Naive thymus-derived CD8-positive, alpha-beta T cell (primary cell): ENCODE data around the gene CTDP1. TPM values are rescaled to one million over a fixed set of nuclear protein-coding genes. Genes with fewer than 3 reads are reported as not detected.

Experiments used
- ATAC-seq, 2 donors: fragments of 150-1000 bp; cut with Tn5 transposase in 1 of 2; sonication (Bioruptor Pico), chemical (Tn5 transposase) in 1 of 2; 1 replicate in 1 of 2; 2 replicates in 1 of 2; pipeline ENCODE4 v1.10.0; 2021; ENCODE audit warnings: mild to moderate bottlenecking in 2 of 2, moderate library complexity in 2 of 2
- POLR2A ChIA-PET: fragments of 350-600 bp; sonication (Branson Sonifier 250); formaldehyde crosslinking; loops from one replicate; lab custom pipeline; 2021; ENCODE audit warnings: antibody characterized with exemption; lab: Charles Lee
- DNase-seq, 10 donors: peaks; one replicate each; pipeline versions ENCODE4 v3.0.0 to v3.0.0-alpha.2; 2020 to 2022
- H3K27ac Mint-ChIP-seq, 10 donors: one replicate each; pipeline ENCODE4 v1.8.0; 2020 to 2022; ENCODE audit warnings: mild to moderate bottlenecking in 10 of 10, mixed read lengths in 10 of 10, moderate library complexity in 4 of 10, inconsistent platforms in 1 of 10
- H3K27me3 Mint-ChIP-seq, 5 donors: one replicate each; pipeline ENCODE4 v1.8.0; 2021 to 2022; ENCODE audit warnings: mixed read lengths in 5 of 5
- H3K36me3 Mint-ChIP-seq, 3 donors: one replicate each; pipeline ENCODE4 v1.8.0; 2020 to 2022; ENCODE audit warnings: mixed read lengths in 3 of 3, mild to moderate bottlenecking in 2 of 3, inconsistent platforms in 1 of 3
- H3K4me1 Mint-ChIP-seq, 4 donors: one replicate each; pipeline ENCODE4 v1.8.0; 2021 to 2022; ENCODE audit warnings: mixed read lengths in 4 of 4
- H3K4me3 Mint-ChIP-seq, 10 donors: one replicate each; pipeline ENCODE4 v1.8.0; 2020 to 2022; ENCODE audit warnings: mild to moderate bottlenecking in 10 of 10, mixed read lengths in 10 of 10, moderate library complexity in 6 of 10, inconsistent platforms in 1 of 10
- H3K9me3 Mint-ChIP-seq, 9 donors: one replicate each; pipeline ENCODE4 v1.8.0; 2020 to 2022; ENCODE audit warnings: mixed read lengths in 9 of 9, mild to moderate bottlenecking in 3 of 9, inconsistent platforms in 1 of 9, moderate library complexity in 1 of 9
- polyA plus RNA-seq, 3 donors: library from polyadenylated mRNA; unstranded; fragments of 300-500 nt; fragmentation: Illumina TruSeq; gene quantifications; one replicate each; pipeline ENCODE4 v1.2.3, GENCODE V29; 2021
- total RNA-seq, 8 experiments: library from RNA in 2 of 8; stranded (reverse) in 2 of 8; gene quantifications; one replicate each; pipeline ENCODE4 v1.2.3 and lab custom pipeline; 2021 to 2026

Gene CTDP1
- total and polyA plus RNA-seq, 5 experiments from 2014 or later: 7.9 to 46.2 (median 31.1) TPM

DNA sequence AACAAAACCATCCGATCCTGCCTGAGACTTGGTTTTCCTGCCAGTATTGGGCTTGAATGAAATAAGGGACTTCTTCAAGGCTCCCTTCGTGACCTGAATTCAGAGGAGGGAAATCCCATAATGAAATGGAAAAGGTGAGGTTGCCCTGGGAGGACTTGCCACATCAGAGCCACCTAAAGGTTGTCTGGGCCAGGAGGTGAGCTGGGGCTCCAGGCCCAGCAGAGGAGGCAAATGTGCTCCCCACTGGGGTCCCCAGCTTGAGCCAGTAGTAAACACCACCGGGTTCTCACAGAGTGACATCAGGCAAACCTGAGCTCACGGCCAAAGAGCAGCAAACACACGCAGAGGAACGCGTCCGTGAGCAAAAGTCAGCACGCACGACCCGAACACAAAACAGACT is 28.6 kb upstream of the CTDP1 start:
- H3K9me3 Mint-ChIP-seq: peaks cover 0 to 6% (median 4%) of the 10 kb centered on the region in 9 donors
- POLR2A ChIA-PET: no interaction called here

DNA sequence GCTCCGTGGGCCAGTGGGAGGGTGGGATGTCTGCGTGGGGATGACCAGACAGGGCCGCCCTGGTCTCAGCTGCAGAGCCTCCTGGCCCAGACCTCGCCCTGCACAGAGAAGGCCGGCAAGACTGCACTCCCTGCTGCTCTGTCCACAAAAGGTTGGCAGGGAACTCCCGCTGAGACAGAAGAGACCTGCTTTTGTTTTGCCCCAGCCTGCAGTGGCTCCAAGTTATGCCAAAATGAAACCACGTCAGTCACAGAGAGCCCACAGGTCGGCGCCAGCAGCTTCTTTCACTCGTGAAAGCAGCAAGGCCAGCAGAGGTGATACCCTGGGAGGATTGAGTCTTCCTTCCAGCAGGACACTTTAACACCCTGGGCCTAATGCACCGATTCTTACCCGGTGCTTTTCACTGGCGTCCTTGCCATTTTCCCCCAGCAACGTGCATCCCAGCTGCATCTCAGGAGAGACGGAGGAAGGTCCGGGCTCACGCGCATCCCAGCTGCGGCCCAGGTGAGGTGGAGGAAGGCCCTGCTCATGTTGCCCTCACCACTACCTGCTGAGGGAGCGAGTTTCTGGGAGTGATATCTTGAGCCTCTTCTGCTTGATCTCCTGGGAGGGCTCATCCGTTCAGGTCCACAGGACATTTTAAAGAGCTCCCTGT is 22.1 kb upstream of the CTDP1 start:
- Mint-ChIP-seq H3K27me3 (peaks cover 0 to 11% (median 2%) of the 10 kb centered on the region in 5 donors), H3K36me3 (peaks cover 0 to 8% (median 4%) of the 10 kb centered on the region in 3 donors), H3K4me1 (no peaks in the 10 kb centered on the region), H3K4me3 (no peak overlapping the region), H3K9me3 (peaks cover 0 to 13% (median 5%) of the 10 kb centered on the region in 9 donors), H3K27ac (no peak overlapping the region)
- POLR2A ChIA-PET: no interaction called here
- DNase-seq (no peak), ATAC-seq (no peak)

More for the DNA sequence above, 28.6 kb upstream of the CTDP1 start:
- no peak for ATAC-seq
- H3K36me3 Mint-ChIP-seq: peaks cover 0 to 7% (median 4%) of the 10 kb centered on the region in 3 donors
- peak overlapping the region in 1 of 10 donors; percentile 76 for H3K27ac Mint-ChIP-seq
- H3K4me1 Mint-ChIP-seq: peaks cover 0 to 3% (median 0%) of the 10 kb centered on the region in 4 donors
- H3K4me3 Mint-ChIP-seq: no peak overlapping the region
- H3K27me3 Mint-ChIP-seq: peaks cover 0 to 10% (median 4%) of the 10 kb centered on the region in 5 donors
- no peak for DNase-seq

DNA sequence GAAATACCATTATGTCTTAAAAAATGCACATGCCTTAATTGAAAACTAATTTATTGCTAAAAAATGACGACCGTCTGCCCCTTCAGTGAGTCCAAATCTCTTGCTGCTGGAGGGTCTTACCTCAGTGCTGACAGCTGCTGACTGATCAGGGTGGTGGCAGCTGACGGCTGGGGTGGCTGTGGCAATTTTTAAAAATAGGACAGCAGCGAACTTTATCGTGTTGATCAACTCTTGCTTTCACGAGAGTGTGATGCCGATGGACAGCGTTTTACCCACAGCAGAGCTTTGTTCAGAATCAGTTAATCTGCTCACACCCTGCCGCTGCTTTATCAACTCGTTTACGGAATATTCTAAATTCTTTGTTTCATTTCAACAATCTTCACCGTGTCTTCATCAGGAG is 21.2 kb upstream of the CTDP1 start:
- H3K4me1 Mint-ChIP-seq: no peaks in the 10 kb centered on the region
- POLR2A ChIA-PET: no interaction called here
- ATAC-seq (no peak), DNase-seq (no peak)
- H3K27ac Mint-ChIP-seq: no peak overlapping the region
- H3K9me3 Mint-ChIP-seq: peaks cover 0 to 13% (median 5%) of the 10 kb centered on the region in 9 donors
- H3K27me3 Mint-ChIP-seq: peaks cover 0 to 9% (median 2%) of the 10 kb centered on the region in 5 donors
- no peak overlapping the region for H3K4me3 Mint-ChIP-seq
- peaks cover 0 to 8% (median 4%) of the 10 kb centered on the region in 3 donors for H3K36me3 Mint-ChIP-seq

DNA sequence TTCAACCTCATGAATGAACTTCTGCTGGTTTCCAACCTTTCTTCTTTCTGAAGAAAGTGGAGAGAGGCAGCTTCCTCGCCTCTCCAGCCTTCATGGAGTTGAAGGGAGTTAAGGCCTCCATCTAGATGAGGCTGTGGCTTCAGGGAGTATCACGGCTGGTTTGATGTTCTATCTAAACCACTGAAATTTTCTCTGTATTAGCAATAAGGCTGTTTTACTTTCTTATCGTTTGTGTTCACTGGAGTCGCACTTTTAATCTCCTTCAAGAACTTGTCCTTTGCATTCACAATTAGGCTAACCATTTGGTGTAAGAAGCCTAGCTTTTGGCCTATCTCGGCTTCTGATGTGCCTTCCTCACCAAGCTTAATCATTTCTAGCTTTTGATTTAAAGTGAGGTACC is 19.9 kb upstream of the CTDP1 start:
- no peak for ATAC-seq
- POLR2A ChIA-PET: no interaction called here
- peaks cover 0 to 8% (median 4%) of the 10 kb centered on the region in 3 donors for H3K36me3 Mint-ChIP-seq
- H3K27me3 Mint-ChIP-seq: peaks cover 0 to 17% (median 3%) of the 10 kb centered on the region in 5 donors
- no peak overlapping the region for H3K27ac Mint-ChIP-seq
- DNase-seq: no peak
- H3K9me3 Mint-ChIP-seq: peaks cover 0 to 13% (median 5%) of the 10 kb centered on the region in 9 donors
- H3K4me3 Mint-ChIP-seq: no peak overlapping the region
- no peaks in the 10 kb centered on the region for H3K4me1 Mint-ChIP-seq

DNA sequence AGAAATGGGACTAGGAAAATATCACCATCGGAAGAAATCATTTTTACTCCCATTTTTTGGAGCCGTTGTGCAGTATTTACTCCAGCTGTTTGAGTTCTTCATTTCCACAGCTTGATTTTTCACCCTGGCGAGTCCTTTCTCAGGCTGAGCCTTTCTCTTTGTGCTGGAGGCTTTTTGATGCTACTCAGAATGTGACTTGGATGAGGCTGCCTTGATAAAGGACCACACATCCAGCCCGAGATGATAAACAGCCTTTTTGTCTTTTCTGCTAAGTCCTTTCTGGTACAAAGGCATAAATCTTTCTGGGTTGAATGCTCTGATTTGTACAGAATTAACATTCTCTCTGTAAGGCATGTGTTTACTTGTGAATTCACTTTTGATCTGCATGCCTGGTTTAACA is 17.6 kb upstream of the CTDP1 start:
- POLR2A ChIA-PET: no interaction called here
- Mint-ChIP-seq H3K4me1 (no peaks in the 10 kb centered on the region), H3K27ac (no peak overlapping the region), H3K27me3 (peaks cover 0 to 17% (median 4%) of the 10 kb centered on the region in 5 donors), H3K9me3 (no peaks in the 10 kb centered on the region), H3K36me3 (no peaks in the 10 kb centered on the region), H3K4me3 (no peak overlapping the region)
- DNase-seq (no peak), ATAC-seq (no peak)

DNA sequence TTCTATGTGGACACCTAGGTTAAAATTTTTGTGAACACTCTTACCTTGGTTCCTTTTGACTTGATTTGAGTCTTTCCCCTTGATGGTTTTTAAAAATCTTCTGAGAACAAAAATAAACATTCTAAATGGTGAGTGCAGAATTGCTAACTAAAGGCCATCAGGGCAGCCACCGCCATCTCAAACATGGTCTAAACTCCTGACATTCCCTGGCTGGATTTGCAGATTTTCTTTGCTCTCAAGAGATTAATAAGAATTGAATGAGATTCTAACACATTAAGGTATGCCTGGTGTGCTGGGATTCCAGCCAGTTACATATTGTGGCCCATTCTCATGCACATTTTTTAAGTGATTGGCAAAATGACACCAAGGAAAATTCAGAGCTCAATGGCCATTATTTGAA is 17.2 kb upstream of the CTDP1 start:
- POLR2A ChIA-PET: no interaction called here
- H3K27ac Mint-ChIP-seq: no peak overlapping the region
- no peaks in the 10 kb centered on the region for H3K9me3 Mint-ChIP-seq
- H3K4me3 Mint-ChIP-seq: no peak overlapping the region
- no peaks in the 10 kb centered on the region for H3K4me1 Mint-ChIP-seq
- H3K36me3 Mint-ChIP-seq: no peaks in the 10 kb centered on the region
- DNase-seq (no peak), ATAC-seq (no peak)
- peaks cover 0 to 17% (median 4%) of the 10 kb centered on the region in 5 donors for H3K27me3 Mint-ChIP-seq

DNA sequence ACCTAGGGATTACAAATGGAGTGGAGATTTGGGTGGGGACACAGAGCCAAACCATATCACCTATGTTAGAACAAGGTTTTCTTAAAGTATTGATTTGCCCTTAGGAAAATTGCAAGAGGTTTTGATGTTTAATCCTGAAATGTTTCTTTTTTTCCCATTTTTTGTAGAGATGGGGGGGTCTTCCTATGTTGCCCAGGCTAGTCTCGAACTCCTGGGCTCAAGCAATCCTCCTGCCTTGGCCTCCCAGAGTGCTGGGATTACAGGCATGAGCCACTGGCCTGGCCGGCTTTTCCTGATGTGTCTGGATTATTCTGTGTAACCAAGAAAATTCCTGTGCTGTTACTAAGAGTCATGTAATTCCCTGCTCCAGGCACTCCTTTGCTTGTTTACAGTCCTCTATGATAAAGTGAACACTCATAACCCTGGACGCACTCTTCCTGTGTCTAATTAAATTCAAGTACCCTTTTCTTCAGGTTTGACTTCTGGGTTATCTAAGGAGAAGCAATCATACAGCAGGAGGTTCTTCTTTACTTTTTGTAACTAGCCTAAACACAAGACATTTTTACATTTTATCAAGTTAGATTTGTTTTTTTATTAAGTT is 15.0 kb upstream of the CTDP1 start:
- no peak overlapping the region for H3K4me3 Mint-ChIP-seq
- ATAC-seq: no peak

DNA sequence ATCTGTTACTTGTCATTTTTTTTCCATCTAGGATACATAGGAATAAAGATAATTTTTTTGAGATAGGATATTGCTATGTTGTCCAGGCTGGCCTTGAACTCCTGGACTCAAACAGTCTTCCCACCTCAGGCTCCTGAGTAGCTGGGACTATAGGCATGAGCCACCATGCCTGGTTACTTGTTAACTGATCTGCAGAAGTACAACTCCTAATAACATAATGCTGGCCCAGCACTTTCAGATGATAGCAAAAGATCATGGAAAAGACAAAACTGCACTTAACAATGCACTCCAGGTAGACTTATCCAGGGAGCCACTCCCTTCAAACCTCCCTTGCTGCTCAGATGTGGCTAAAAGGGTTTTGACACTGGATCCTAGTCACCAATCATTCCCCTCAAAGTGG is 11.4 kb upstream of the CTDP1 start:
- Mint-ChIP-seq H3K4me1 (peaks cover 0 to 4% (median 1%) of the 10 kb centered on the region in 4 donors), H3K9me3 (peaks cover 0 to 5% (median 0%) of the 10 kb centered on the region in 9 donors), H3K27me3 (peaks cover 0 to 9% (median 2%) of the 10 kb centered on the region in 5 donors), H3K27ac (peak overlapping the region in 1 of 10 donors; percentile 1), H3K36me3 (no peaks in the 10 kb centered on the region), H3K4me3 (no peak overlapping the region)
- POLR2A ChIA-PET: no interaction called here
- DNase-seq (no peak), ATAC-seq (no peak)

More for the DNA sequence above, 15.0 kb upstream of the CTDP1 start:
- H3K36me3 Mint-ChIP-seq: no peaks in the 10 kb centered on the region
- H3K9me3 Mint-ChIP-seq: peaks cover 0 to 5% (median 0%) of the 10 kb centered on the region in 9 donors
- peaks cover 0 to 16% (median 4%) of the 10 kb centered on the region in 5 donors for H3K27me3 Mint-ChIP-seq
- DNase-seq: no peak
- no peaks in the 10 kb centered on the region for H3K4me1 Mint-ChIP-seq
- H3K27ac Mint-ChIP-seq: no peak overlapping the region
- POLR2A ChIA-PET: no interaction called here

DNA sequence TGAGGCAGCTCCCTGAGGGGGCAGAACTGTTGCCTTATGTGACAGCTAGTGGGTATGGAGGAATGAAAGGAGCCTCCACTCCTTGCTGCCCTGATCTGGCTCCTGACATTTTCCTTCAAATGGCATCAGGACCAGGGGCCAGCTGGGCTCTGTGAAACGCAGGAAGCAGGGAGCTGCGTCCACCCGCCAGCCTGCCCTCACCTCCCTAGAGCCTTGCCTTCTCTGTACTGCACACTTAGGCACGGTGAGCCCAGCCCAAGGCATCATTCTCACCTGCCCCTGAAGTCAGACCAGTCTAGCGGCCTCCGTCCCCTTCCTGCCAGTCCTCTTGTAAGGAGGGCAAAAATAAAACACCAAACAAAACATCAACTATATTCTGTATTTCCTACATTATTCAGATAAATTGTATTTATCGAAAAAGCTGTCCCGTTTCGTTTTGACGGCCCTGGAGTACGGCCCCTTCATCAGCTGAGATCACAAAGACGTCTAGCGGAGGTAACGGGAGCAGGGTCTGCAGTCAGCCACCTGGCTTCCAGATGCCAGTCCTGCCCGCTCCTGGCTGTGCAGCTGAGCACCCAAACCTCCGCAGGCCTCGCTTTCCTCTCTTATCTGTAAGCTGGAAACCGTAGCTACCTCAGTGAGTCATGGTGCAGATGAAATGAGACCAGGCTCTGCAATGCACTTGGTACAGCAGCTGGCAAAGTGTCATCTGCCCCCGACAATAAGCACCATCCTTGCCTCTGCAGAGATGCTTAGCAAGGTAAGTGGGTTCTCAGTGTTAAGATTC is 6.9 kb upstream of the CTDP1 start:
- peaks cover 0 to 9% (median 0%) of the 10 kb centered on the region in 9 donors for H3K9me3 Mint-ChIP-seq
- no peak overlapping the region for H3K27ac Mint-ChIP-seq
- DNase-seq (no peak), ATAC-seq (no peak)
- peaks cover 3 to 19% (median 9%) of the 10 kb centered on the region in 4 donors for H3K4me1 Mint-ChIP-seq
- POLR2A ChIA-PET: no interaction called here
- H3K4me3 Mint-ChIP-seq: no peak overlapping the region
- no peaks in the 10 kb centered on the region for H3K27me3 Mint-ChIP-seq
- H3K36me3 Mint-ChIP-seq: peaks cover 7 to 17% (median 13%) of the 10 kb centered on the region in 3 donors

DNA sequence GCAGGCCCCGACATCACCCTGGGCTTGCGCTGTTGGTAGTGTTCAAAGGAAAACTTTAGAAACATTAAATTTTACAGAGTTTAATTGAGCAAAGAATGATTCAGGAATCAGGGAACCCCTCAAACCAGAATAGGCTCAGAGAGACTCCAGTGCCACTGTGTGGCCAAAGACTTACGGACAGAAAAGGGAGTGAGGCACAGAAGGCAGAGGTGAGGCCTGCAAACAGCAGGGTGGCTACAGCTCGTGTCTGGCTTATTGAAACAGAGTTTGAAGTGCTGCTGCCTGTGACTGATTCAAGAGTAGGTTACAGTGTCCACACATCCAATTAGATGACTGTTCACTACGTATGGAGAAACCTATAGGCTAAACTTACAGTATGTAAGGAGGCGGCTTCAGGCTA is 2.4 kb upstream of the CTDP1 start:
- Mint-ChIP-seq H3K4me3 (peak overlapping the region in 6 of 10 donors; percentile 22 to 99 (median 68)), H3K36me3 (peaks cover 7 to 17% (median 13%) of the 10 kb centered on the region in 3 donors), H3K27ac (peak overlapping the region in 8 of 10 donors; percentile 31 to 99 (median 91)), H3K4me1 (peaks cover 8 to 49% (median 38%) of the 10 kb centered on the region in 4 donors), H3K9me3 (peaks cover 0 to 8% (median 0%) of the 10 kb centered on the region in 9 donors), H3K27me3 (no peaks in the 10 kb centered on the region)
- DNase-seq (no peak), ATAC-seq (no peak)
- POLR2A ChIA-PET: no interaction called here

DNA sequence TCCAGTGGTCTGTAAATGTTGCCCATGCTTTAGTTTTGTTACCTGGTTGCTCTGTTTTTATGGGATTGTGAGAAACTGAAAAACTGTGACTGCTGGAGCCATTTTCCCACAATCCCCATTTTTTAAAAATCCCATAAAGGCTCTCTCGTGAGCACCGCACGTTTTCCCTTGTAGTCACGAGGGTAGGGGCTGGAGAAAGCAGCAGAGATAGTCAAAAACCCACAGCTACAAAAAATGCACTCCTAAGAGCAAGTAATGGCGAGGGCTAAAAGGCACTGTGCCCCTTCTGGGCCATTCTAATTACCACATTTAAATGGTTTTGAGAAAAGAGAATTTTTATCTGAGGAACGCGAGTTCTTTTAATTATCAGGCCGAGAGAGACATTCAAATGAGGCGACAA is 1.8 kb upstream of the CTDP1 start:
- peak overlapping the region in 9 of 10 donors; percentile 30 to 99 (median 96) for H3K4me3 Mint-ChIP-seq
- peak overlapping the region; percentile 31 to 99 (median 99) for H3K27ac Mint-ChIP-seq
- H3K36me3 Mint-ChIP-seq: peaks cover 7 to 17% (median 17%) of the 10 kb centered on the region in 3 donors
- H3K4me1 Mint-ChIP-seq: peaks cover 11 to 55% (median 45%) of the 10 kb centered on the region in 4 donors
- H3K9me3 Mint-ChIP-seq: peaks cover 0 to 8% (median 0%) of the 10 kb centered on the region in 9 donors
- POLR2A ChIA-PET: interaction anchor here (1.6 kb wide), 1 partner anchor 287 kb away, joined by 5 read pairs; the partner anchor contains the start of gene HSBP1L1
- H3K27me3 Mint-ChIP-seq: no peaks in the 10 kb centered on the region
- ATAC-seq: no peak
- DNase-seq: no peak
